K562 (cell line): ENCODE data around the gene RUNX1. TPM values are rescaled to one million over a fixed set of nuclear protein-coding genes. Genes with fewer than 3 reads are reported as not detected.

Experiments
- CREB3L1 ChIP-seq: fragments of 450-650 bp; IDR thresholded peaks from 2 replicates; pipeline ENCODE4 v1.6.1; 2014; ENCODE audit warnings: low read depth, mild to moderate bottlenecking, moderate library complexity, borderline replicate concordance
- DEAF1 ChIP-seq: fragments of 450-650 bp; formaldehyde crosslinking; IDR thresholded peaks from 2 replicates; pipeline ENCODE4 v1.4.0; 2020; ENCODE audit warnings: mild to moderate bottlenecking, moderate library complexity
- FOXA3 ChIP-seq, 2 experiments: fragments of 450-650 bp in 1 of 2; sonication (generic) in 1 of 2; formaldehyde crosslinking; IDR thresholded peaks in 1 of 2; conservative IDR thresholded peaks in 1 of 2; 2 replicates each; pipeline versions ENCODE4 v1.4.0 to v1.8.0; 2020 to 2022; ENCODE audit warnings: mild to moderate bottlenecking in 2 of 2, missing genetic modification reagents in 1 of 2
- HOMEZ ChIP-seq: fragments of 250-450 bp; sonication (Bioruptor Pico); IDR thresholded peaks from 2 replicates; pipeline ENCODE4 v1.4.0; 2020; ENCODE audit warnings: mild to moderate bottlenecking, moderate library complexity
- LEF1 ChIP-seq: fragments of 450-650 bp; IDR thresholded peaks from 2 replicates; pipeline ENCODE4 v1.6.1; 2016; ENCODE audit warnings: mild to moderate bottlenecking
- MITF ChIP-seq: IDR thresholded peaks from 2 replicates; pipeline ENCODE4 v1.6.1; 2014; ENCODE audit warnings: antibody characterized with exemption
- SREBF2 ChIP-seq: sonication (generic); formaldehyde crosslinking; IDR thresholded peaks from 2 replicates; pipeline ENCODE4 v1.4.0; 2020; ENCODE audit warnings: mild to moderate bottlenecking, missing genetic modification reagents
- TAF9B ChIP-seq: fragments of 450-650 bp; IDR thresholded peaks from 2 replicates; pipeline ENCODE4 v1.6.1; 2018; ENCODE audit warnings: mild to moderate bottlenecking; ENCODE audit not compliant: partially characterized antibody
- ZBTB7A ChIP-seq: IDR thresholded peaks from 2 replicates; pipeline ENCODE4 v1.6.1; 2011; ENCODE audit warnings: low read depth, mild to moderate bottlenecking, low read length, moderate library complexity, borderline replicate concordance; ENCODE audit not compliant: control insufficient read depth
- ZNF146 ChIP-seq: IDR thresholded peaks from one replicate; pipeline ENCODE4 v1.6.1; 2018; ENCODE audit warnings: missing compliant biosample characterization; ENCODE audit not compliant: unreplicated experiment
- polyA plus RNA-seq, 8 experiments: library from polyadenylated mRNA; depleted of rRNA in 4 of 8; stranded (reverse) in 5 of 8; unstranded in 3 of 8; fragments of >200 nt; fragmentation: Nextera tagmentation in 2 of 8; fragmentation: Illumina TruSeq in 1 of 8; extraction: Ambion mirVana in 2 of 8; extraction: Trizol in 1 of 8; gene quantifications; 2 replicates each; pipeline versions ENCODE4 v1.2.1 to v1.2.3, GENCODE V29; 2011 to 2014; ENCODE audit warnings: inconsistent platforms in 1 of 8, missing spikeins in 1 of 8
- total RNA-seq, 7 experiments: library from RNA; depleted of rRNA in 6 of 7; stranded (reverse); fragments of >200 nt in 6 of 7; fragmentation: Illumina TruSeq in 2 of 7; extraction: Trizol in 2 of 7; gene quantifications; 2 replicates each; pipeline versions ENCODE4 v1.2.1 to v1.2.3, GENCODE V29; 2011 to 2021; ENCODE audit warnings: low replicate concordance in 1 of 7
- TF ChIP-seq, protein P1 (sequence below): IDR thresholded peaks from 2 replicates; pipeline ENCODE4 v1.6.1; 2011; ENCODE audit not compliant: insufficient read length; ENCODE audit errors: extremely low read depth
- TF ChIP-seq, protein P2 (sequence below), 2 experiments: fragments of 450-650 bp in 1 of 2; IDR thresholded peaks; 2 replicates each; pipeline ENCODE4 v1.6.1; 2011 to 2017; ENCODE audit warnings: low read depth in 2 of 2, antibody characterized with exemption in 1 of 2, borderline replicate concordance in 1 of 2, low read length in 1 of 2, mild to moderate bottlenecking in 1 of 2, mixed read lengths in 1 of 2; ENCODE audit not compliant: control insufficient read depth in 1 of 2
- TF ChIP-seq, protein P3 (sequence below): sonication (generic); formaldehyde crosslinking; IDR thresholded peaks from 2 replicates; pipeline ENCODE4 v1.8.1; 2023; ENCODE audit warnings: mild to moderate bottlenecking, missing genetic modification reagents

RUNX1 gene
- total and polyA plus RNA-seq, 9 of the 15 experiments (the other 6 are each of a cell fraction or from before 2014, with no cell fraction given), result 2.2 to 68.6 (median 17.8) TPM

GRCh38 chr21:34942911-34943310 lies 106.2 kb downstream of the RUNX1 start (continued):
- TF ChIP-seq CREB3L1, result no peak
- TF ChIP-seq MITF, result no peak
- TF ChIP-seq, protein P1, sequence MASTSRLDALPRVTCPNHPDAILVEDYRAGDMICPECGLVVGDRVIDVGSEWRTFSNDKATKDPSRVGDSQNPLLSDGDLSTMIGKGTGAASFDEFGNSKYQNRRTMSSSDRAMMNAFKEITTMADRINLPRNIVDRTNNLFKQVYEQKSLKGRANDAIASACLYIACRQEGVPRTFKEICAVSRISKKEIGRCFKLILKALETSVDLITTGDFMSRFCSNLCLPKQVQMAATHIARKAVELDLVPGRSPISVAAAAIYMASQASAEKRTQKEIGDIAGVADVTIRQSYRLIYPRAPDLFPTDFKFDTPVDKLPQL, result no peak
- no peak for TF ChIP-seq SREBF2 (CRISPR knock-in tag)
- 0 out of 4 replicates have a peak, but pooled peaks of 1 of the 2 experiments have one; percentile 7 for TF ChIP-seq FOXA3 (CRISPR knock-in tag; conservative IDR thresholded peaks at IDR 0.05 in 1 of 2, IDR thresholded peaks at IDR 0.05 in 1 of 2)
- TF ChIP-seq LEF1, result peak; percentile 48; the same call in 1 of the 2 replicates
- TF ChIP-seq TAF9B, result no peak
- 0 out of 2 replicates have a peak, but pooled peaks have one; percentile 10 for TF ChIP-seq HOMEZ
- no peak for TF ChIP-seq DEAF1 (CRISPR knock-in tag)
- TF ChIP-seq, protein P2, sequence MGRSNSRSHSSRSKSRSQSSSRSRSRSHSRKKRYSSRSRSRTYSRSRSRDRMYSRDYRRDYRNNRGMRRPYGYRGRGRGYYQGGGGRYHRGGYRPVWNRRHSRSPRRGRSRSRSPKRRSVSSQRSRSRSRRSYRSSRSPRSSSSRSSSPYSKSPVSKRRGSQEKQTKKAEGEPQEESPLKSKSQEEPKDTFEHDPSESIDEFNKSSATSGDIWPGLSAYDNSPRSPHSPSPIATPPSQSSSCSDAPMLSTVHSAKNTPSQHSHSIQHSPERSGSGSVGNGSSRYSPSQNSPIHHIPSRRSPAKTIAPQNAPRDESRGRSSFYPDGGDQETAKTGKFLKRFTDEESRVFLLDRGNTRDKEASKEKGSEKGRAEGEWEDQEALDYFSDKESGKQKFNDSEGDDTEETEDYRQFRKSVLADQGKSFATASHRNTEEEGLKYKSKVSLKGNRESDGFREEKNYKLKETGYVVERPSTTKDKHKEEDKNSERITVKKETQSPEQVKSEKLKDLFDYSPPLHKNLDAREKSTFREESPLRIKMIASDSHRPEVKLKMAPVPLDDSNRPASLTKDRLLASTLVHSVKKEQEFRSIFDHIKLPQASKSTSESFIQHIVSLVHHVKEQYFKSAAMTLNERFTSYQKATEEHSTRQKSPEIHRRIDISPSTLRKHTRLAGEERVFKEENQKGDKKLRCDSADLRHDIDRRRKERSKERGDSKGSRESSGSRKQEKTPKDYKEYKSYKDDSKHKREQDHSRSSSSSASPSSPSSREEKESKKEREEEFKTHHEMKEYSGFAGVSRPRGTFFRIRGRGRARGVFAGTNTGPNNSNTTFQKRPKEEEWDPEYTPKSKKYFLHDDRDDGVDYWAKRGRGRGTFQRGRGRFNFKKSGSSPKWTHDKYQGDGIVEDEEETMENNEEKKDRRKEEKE (IDR thresholded peaks at IDR 0.05; ENCODE audit: borderline replicate concordance in 1 of 2, control insufficient read depth in 1 of 2, low read depth in 2 of 2, low read length in 1 of 2), result no peak
- TF ChIP-seq ZBTB7A, result no peak
- TF ChIP-seq, protein P3, sequence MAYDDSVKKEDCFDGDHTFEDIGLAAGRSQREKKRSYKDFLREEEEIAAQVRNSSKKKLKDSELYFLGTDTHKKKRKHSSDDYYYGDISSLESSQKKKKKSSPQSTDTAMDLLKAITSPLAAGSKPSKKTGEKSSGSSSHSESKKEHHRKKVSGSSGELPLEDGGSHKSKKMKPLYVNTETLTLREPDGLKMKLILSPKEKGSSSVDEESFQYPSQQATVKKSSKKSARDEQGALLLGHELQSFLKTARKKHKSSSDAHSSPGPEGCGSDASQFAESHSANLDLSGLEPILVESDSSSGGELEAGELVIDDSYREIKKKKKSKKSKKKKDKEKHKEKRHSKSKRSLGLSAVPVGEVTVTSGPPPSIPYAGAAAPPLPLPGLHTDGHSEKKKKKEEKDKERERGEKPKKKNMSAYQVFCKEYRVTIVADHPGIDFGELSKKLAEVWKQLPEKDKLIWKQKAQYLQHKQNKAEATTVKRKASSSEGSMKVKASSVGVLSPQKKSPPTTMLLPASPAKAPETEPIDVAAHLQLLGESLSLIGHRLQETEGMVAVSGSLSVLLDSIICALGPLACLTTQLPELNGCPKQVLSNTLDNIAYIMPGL (CRISPR knock-in tag), result no peak
- TF ChIP-seq ZNF146 (CRISPR knock-in tag), result no peak
